Stimulated activated CD4-positive, alpha-beta T cell treated with anti-CD3 and anti-CD28 coated beads, Interleukin-4, amount 100 ng/mL, for 4 hours (primary cell): ENCODE results near the gene DUS1L.
A peak's percentile ranks its signal among the peaks of the same experiment; 100 is the strongest.

Experiments used
- DNase-seq, 2 experiments: peaks; one replicate each; pipeline ENCODE4 v3.0.0-alpha.2; 2020

Gene DUS1L

GRCh38 chr17:82076018-82076784, 10.6 kb upstream of the DUS1L start:
- DNase-seq = no peak

GRCh38 chr17:82073446-82073845, 7.8 kb upstream of the DUS1L start:
- DNase-seq = no peak

DNA sequence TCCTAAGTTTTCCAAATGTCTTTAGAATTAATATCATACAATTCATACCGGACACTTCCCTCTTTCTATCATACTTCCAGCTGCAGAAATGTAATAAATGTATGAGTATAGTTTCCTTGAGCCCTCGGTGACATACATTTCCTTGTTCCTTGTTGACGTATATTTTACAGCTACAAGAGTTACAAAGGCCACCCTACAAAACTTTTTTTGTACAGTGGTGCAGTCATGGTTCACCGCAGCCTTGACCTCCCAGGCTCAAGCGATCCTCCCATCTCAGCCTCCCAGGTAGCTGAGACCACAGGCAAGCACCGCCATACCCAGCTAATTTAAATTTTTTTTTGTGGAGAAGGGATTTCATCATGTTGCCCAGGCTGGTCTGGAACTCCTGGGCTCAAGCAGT, 7.2 kb upstream of the DUS1L start:
- no peak for DNase-seq

GRCh38 chr17:82070611-82071010, 5.0 kb upstream of the DUS1L start:
- no peak for DNase-seq

DNA sequence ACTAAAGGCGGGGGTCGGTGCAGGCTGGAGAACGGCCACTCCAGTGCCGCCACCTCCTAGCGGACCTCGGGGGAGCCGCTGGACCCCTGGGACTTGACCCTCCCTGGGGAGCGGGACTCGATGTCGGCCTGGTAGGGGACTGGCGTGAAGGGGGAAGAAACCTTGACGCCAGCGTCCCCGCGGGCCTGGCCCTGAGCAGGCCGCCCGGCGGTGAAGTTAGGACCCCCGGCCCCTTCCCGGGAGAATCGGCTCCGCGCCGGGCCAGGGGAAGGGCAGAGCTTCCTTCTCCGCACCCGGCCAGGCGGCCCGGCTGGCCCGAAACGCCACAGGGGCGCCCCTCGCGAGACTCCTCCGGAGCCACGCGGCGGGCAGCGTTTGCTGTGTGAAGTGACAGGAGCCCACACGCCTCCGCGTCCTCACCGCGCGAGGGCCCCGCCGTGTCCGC, 389 bp downstream of the DUS1L start:
- DNase-seq = peak; percentile 38 to 39

GRCh38 chr17:82064433-82065192, 991 bp downstream of the DUS1L start:
- peak in 1 of 2 experiments; percentile 3 for DNase-seq

DNA sequence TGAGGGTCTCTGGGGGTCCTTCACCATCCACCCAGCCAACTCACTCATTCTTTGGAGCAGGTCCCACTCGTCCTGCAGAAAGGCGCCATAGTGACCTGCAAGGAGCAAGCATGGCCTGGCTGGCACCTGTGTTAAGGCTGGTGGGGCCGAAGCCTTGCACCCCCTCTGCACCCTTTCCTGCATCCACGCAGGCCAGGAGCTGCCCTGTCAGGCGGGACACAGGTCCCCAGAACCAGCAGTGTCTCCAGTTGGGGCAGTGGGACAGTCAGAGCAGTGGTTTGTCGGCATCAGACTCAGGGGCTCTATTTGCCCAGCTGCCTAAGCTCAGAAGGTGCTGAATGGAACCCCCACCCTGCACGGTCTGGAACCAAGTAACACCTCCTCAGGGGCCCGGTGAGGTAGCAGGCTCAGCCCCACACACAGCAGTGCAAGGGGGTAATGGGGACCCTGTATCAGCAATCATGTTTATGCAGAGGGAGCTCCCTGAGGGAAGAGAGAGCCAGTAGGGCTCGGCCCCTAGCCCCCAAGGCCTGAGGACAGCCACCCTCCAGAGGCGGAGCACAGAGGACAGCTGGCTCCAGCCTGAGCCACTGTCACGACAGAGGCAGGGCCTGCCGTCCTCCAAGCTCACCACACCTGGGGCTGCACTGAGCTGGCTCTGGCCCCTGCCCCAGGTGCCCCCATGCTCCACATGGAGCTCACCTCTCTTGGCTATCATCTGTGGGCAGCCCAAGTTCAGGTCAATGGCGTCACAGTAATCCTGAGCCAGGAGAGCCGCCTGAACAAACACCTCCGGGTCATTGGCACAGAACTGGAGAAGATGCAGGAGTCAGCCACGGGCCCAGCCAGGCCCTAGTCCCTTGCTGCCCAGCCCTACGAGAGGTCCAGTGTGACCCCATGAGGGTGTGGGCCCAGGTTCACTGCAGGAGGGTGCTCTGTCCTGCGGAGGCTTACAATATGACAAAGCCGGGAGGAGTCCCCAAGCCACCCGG, 1.9 kb downstream of the DUS1L start:
- DNase-seq = no peak

GRCh38 chr17:82062984-82063368, 2.6 kb downstream of the DUS1L start:
- no peak for DNase-seq

GRCh38 chr17:82062076-82062983, 3.3 kb downstream of the DUS1L start:
- no peak for DNase-seq

DNA sequence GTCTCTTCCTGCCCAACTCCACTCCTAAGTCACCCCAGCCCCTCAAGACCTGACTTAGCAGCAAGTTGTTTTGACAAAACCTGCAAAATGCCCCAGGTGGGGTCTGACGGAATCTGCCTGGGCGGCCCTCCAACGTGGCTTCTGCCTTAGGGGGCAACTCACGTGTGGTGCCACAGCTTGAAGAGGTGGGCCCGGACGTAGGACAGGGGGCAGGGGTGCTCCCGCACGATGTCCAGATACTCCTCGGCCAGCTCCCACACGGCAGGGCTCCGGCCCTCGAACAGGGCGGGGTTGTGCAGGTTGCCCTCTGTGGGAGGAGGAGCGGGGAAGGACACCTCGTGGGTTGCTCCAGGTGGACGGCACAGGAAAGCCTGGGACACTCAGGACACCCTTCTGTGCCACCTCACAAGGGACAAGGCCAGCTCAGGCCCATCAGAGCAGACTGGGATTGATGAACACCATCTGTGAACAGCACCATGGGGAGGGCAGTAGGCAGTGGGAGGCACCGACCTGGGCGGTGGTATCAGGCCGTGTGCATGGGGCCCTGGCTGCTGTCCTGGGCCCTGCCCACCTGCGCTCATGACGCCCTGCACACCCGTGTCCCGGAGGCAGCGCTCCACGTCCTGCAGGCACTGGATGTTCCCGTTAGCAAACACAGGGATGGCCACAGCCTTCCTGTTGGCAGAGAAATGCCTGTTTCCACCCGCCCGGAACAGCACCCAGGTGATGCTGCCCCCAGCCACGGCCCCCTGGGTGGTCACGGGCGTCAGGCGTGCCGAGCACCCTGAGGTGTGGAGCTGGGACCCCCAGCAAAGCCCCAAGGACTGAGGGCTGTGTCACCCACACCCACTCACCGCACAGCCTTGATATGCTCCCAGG, 4.3 kb downstream of the DUS1L start:
- DNase-seq = no peak

DNA sequence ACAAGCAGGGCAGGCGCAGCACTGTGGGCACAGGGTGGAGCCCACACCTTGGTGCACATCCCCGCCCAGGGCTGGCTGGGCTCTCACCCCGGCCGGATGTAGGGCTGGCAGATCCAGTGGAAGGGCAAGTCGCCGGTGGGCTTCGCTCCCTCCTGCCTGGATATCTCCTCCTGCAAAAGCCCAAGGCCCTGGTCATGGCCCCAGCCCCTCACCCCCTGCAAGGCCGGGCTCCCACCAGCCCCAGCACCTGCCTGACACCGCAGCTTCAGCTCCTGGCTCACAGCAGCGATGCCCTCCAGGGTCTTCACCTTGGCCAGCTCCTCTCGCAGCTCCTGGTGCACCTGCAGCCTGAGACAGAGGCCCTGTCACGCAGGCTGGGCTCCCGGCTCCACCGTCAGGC, 5.0 kb downstream of the DUS1L start:
- DNase-seq = no peak

DNA sequence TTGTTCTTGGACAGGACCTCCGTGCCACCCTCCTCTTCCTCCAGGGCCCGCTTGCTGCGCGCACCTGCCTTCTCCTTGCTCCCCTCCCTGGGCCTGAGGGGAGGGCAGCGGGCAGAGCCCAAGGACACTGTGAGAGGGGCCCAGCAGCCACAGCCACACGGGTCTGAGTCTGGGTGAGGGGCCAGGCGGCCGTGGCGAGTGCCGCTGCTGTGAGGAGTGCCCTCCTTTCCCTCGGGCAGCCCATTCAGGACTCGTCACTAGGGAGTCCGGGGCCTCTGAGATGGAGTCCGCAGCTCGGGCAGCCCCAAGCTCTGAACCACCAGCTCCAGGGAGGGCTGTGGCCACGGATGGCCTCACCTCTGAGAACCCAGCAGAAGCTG, 5.6 kb downstream of the DUS1L start:
- DNase-seq = no peak

DNA sequence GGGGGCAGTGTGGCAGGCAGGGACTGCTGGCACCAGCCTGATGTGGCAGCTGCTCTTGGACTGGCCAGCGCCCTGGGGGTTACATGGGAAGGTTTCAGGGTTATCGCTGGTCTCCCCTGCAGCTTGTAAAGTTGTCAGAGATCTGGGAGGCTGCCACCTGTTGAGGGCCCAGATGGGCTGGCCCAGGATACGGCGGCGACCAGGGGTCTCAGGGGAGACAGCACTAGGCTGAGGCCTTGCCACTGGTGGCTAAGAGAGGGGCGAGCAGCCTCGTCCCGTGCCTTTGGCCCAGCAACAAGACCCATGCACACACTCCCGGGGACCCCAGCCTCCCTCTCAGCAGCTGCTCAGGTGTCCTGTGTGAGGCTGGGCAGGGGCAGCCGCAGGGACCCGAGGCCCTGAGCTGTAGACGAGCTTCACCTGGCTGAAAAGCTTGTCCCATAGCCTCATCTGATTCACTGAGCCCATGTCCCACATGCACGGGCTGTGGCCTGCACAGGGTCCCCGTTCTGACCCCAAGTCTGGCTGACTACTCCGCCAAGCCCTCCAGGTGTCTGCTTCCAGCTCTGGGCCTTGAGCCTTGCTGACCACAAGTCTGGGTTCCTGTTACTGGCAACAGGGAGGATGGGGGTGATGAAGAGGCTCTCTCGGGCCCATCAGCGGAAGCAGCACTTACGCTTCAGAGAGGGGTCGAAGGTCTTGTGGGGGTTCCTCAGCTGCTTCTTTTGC, 6.2 kb downstream of the DUS1L start:
- DNase-seq = no peak

- no peak for DNase-seq
Measured at GRCh38 chr17:82058855-82059249, 6.8 kb downstream of the DUS1L start.

- no peak for DNase-seq
Measured at GRCh38 chr17:82058230-82058854, 7.3 kb downstream of the DUS1L start.

DNA sequence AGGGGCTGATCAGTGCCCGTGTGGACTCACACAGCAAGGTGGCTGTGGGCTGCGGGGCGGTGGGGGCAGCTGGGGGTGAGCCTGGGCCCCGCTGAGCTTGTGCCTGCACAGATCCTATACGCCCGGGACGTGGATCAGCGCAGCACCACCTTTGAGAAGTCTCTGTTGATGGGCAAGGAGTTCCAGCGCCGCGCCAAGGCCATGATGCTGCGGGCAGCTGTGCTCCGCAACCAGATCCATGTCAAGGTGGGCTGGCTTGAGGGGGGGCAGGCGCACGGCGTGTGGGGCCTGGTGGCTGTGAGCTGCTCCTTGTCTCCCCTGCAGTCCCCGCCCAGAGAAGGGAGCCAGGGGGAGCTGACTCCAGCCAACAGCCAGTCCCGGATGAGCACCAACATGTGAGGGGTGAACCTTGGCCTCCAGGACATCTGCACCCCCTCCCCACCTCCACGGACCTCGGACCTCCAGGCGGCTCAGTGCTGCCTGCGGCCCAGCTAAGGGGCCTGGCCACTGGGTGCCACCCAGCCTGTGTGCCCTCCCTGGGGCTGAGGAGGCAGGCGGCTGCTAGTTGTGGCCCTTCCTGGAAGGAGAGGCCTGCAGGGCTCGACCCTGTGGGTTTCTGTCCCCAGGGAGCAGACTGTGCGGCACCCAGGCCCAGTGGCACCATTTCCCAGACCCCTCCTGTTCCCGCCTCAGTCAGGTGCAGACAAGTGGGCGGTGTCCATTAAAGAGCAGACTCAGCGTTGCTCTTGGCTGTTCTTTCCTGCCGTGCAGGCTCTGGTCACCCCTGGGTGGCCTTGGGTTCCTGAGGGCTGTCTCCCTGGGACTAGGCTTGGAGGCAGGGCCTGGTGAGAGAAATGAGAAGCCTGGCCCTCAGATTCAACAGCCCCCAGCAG, 8.6 kb downstream of the DUS1L start:
- DNase-seq = no peak

GRCh38 chr17:82055965-82056728, 9.5 kb downstream of the DUS1L start:
- DNase-seq = no peak
